Osteoblast (primary cell): ENCODE data around the gene P4HA1. TPM values are rescaled to one million over a fixed set of nuclear protein-coding genes. Genes with fewer than 3 reads are reported as not detected.

Experiments
- DNase-seq: peaks from one replicate; pipeline ENCODE4 v3.0.0; 2011; ENCODE audit warnings: low spot score, mixed read lengths; ENCODE audit not compliant: insufficient read length; ENCODE audit errors: missing footprints
- H2AFZ ChIP-seq: 2 replicates; pipeline ENCODE4 v1.6.0; 2011; ENCODE audit warnings: mild to moderate bottlenecking, low read length
- H3K27ac ChIP-seq: 2 replicates; pipeline ENCODE4 v1.5.1; 2011; ENCODE audit warnings: mild to moderate bottlenecking, low read depth, low read length, moderate library complexity
- H3K27me3 ChIP-seq: 2 replicates; pipeline ENCODE4 v1.6.0; 2012; ENCODE audit warnings: mild to moderate bottlenecking, control low read depth, inconsistent platforms, low read length, moderate library complexity; ENCODE audit not compliant: insufficient read depth
- H3K36me3 ChIP-seq: 2 replicates; pipeline ENCODE4 v1.5.1; 2011; ENCODE audit warnings: mild to moderate bottlenecking, low read length, control low read depth, moderate library complexity; ENCODE audit not compliant: insufficient read depth
- H3K4me1 ChIP-seq: 2 replicates; pipeline ENCODE4 v1.5.1; 2011; ENCODE audit warnings: mild to moderate bottlenecking, low read length, control low read depth, moderate library complexity; ENCODE audit not compliant: insufficient read depth
- H3K4me2 ChIP-seq: 2 replicates; pipeline ENCODE4 v1.6.0; 2011; ENCODE audit warnings: mild to moderate bottlenecking, low read length; ENCODE audit not compliant: insufficient read depth
- H3K4me3 ChIP-seq: fragments of 200-600 bp; sonication (generic); 3 replicates; pipeline ENCODE4 v1.5.1; 2012; ENCODE audit warnings: mild to moderate bottlenecking, low read length, inconsistent platforms; ENCODE audit not compliant: insufficient read depth
- H3K79me2 ChIP-seq: 2 replicates; pipeline ENCODE4 v1.6.0; 2012; ENCODE audit warnings: mild to moderate bottlenecking, low read length, control low read depth, inconsistent platforms; ENCODE audit not compliant: insufficient read depth
- H3K9me3 ChIP-seq: 2 replicates; pipeline ENCODE4 v1.5.1; 2011; ENCODE audit warnings: low read depth, low read length, control low read depth
- H4K20me1 ChIP-seq: 2 replicates; pipeline ENCODE4 v1.6.0; 2012; ENCODE audit warnings: mild to moderate bottlenecking, low read length, control low read depth; ENCODE audit not compliant: insufficient read depth
- total RNA-seq: library from RNA; depleted of rRNA; stranded (reverse); fragments of >200 nt; gene quantifications from 2 replicates; pipeline ENCODE4 v1.2.3, GENCODE V29; 2012
- TF ChIP-seq, protein P1 (sequence below): IDR thresholded peaks from 2 replicates; pipeline ENCODE4 v1.5.1; 2011; ENCODE audit warnings: mild to moderate bottlenecking, low read depth, low read length, moderate library complexity; ENCODE audit errors: extremely low read depth

The P4HA1 gene
- total RNA-seq, 1 donor, result 220 TPM

DNA sequence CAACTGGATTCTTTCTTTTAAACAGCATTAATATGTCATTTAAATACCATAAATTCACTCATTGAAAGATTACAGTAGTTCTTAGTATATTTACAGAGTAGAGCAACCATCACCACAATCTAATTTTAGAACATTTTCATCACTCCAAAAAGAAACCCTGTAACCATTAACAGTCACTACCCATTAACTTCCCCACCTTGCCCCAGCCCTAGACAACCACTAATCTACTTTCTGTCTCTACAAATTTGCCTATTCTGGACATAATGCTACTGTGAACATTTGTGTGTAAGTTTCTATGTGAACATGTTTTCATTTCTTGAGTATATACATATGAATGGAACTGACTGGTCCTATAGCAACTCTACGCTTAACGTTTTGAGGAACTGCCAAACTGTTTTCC, 42.4 kb downstream of the P4HA1 start:
- H3K27ac ChIP-seq, result no peak overlapping the region
- no peaks in the 10 kb centered on the region for H3K27me3 ChIP-seq
- no peak overlapping the region for H3K4me2 ChIP-seq
- H3K36me3 ChIP-seq, result peaks cover 38% of the 10 kb centered on the region
- H2AFZ ChIP-seq, result no peak overlapping the region
- no peak for DNase-seq
- no peaks in the 10 kb centered on the region for H3K4me1 ChIP-seq
- H3K4me3 ChIP-seq, result no peak overlapping the region
- H4K20me1 ChIP-seq, result no peaks in the 10 kb centered on the region
- no peaks in the 10 kb centered on the region for H3K79me2 ChIP-seq
- H3K9me3 ChIP-seq, result no peaks in the 10 kb centered on the region
- TF ChIP-seq, protein P1, sequence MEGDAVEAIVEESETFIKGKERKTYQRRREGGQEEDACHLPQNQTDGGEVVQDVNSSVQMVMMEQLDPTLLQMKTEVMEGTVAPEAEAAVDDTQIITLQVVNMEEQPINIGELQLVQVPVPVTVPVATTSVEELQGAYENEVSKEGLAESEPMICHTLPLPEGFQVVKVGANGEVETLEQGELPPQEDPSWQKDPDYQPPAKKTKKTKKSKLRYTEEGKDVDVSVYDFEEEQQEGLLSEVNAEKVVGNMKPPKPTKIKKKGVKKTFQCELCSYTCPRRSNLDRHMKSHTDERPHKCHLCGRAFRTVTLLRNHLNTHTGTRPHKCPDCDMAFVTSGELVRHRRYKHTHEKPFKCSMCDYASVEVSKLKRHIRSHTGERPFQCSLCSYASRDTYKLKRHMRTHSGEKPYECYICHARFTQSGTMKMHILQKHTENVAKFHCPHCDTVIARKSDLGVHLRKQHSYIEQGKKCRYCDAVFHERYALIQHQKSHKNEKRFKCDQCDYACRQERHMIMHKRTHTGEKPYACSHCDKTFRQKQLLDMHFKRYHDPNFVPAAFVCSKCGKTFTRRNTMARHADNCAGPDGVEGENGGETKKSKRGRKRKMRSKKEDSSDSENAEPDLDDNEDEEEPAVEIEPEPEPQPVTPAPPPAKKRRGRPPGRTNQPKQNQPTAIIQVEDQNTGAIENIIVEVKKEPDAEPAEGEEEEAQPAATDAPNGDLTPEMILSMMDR, result no peak

DNA sequence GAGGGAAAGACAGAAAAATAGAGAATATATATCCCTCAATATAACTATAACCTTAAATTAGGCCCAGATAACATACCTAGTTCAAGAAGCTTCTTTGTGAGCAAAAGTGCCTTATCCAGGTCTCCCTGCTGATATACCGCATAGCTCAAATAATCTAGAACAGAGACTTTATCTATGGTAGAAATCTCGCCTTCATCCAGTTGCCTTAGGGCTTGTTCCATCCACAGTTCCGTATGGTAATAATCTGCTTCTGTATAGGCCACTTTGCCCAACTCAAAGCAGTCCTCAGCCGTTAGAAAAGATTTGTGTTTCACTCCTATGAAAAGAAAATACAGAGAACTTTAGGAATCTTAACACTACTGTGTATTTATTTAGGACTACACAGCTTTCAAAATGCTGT, 43.4 kb downstream of the P4HA1 start:
- H3K27ac ChIP-seq, result no peak overlapping the region
- no peaks in the 10 kb centered on the region for H3K9me3 ChIP-seq
- no peak overlapping the region for H3K4me2 ChIP-seq
- H3K4me3 ChIP-seq, result no peak overlapping the region
- TF ChIP-seq, protein P1, result no peak
- peaks cover 30% of the 10 kb centered on the region for H3K36me3 ChIP-seq
- no peaks in the 10 kb centered on the region for H4K20me1 ChIP-seq
- no peaks in the 10 kb centered on the region for H3K79me2 ChIP-seq
- no peaks in the 10 kb centered on the region for H3K27me3 ChIP-seq
- no peaks in the 10 kb centered on the region for H3K4me1 ChIP-seq
- DNase-seq, result no peak
- no peak overlapping the region for H2AFZ ChIP-seq

DNA sequence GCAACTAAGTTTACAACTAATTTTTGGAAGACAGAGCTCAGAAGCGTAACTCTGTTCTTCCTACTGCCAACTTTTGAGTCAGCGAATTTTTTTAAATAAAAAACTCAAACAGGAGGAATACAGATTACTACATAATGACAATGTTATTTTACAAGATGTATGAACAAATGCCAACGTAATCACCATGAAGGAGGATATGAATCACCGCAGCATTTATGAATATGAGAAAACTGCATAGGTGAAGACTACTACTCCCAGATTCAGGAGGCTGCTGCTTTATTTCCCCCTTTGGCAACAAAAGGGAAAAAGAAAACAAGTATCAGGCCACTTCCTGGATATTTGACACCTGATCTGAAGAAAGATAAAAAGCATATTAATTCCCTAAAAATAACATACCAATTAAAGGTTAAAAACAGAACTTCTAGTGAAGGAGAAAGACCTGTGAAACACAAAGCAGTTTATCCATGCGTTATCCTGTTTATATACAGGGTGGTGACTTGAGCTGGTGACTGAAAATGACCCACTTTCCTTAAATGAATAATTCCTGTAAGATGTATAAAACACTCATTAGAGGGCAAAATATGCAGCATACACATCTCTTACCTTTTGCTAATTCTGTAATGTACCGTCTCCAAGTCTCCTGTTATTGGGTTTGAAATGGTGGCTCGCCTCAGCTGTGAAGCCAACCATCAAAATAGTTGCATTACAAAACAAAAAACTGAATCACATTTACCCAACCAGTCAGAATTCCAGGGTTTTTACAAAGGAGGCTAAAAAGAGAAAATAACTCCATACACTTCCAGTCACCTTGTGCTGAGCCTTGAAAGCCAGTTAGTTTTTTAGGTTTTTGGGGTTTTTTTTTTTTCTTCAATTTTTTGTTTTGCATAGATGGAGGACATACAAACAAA, 52.0 kb downstream of the P4HA1 start:
- Histone ChIP-seq H3K4me2 (peak overlapping the region; percentile 52), H3K27ac (peak overlapping the region; percentile 84), H3K79me2 (no peaks in the 10 kb centered on the region), H3K27me3 (no peaks in the 10 kb centered on the region), H4K20me1 (peaks cover 3% of the 10 kb centered on the region), H2AFZ (no peak overlapping the region), H3K4me3 (no peak overlapping the region), H3K9me3 (no peaks in the 10 kb centered on the region), H3K36me3 (peaks cover 10% of the 10 kb centered on the region), H3K4me1 (peaks cover 22% of the 10 kb centered on the region)
- peak; percentile 42 for DNase-seq
- TF ChIP-seq, protein P1, result no peak

DNA sequence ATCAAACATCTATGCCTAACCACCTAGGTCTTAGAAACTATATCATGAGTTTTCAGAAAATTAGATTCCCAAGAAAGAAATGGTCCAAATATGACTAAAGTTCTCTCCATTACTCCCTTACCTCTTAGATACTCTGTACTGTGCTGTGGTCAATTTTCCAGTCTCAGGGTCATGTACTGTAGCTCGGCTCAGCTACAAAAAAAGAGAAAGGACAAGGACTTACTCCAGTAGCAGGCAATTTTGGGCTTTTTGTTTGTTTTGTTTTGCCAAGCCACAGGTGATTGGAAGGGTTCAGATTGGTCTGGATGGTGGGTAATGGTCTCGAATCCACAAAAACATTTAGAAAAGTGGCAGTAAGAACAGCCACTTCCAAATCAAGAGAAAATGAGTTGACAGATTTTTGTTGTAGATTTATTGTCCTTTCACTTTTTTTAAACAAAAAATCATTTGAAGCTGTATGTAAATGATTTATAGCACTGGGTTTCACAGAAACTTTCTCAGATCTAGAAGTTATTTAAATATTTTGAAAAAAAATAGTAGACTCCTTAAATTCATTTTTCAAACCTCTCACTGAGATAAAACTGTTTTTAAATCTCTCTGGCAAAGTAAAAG, 52.8 kb downstream of the P4HA1 start:
- DNase-seq, result no peak
- H3K4me2 ChIP-seq, result peak overlapping the region; percentile 21
- peaks cover 26% of the 10 kb centered on the region for H3K4me1 ChIP-seq
- TF ChIP-seq, protein P1, result no peak
- no peaks in the 10 kb centered on the region for H3K79me2 ChIP-seq
- no peak overlapping the region for H2AFZ ChIP-seq
- H3K4me3 ChIP-seq, result no peak overlapping the region
- H3K27me3 ChIP-seq, result no peaks in the 10 kb centered on the region
- H3K36me3 ChIP-seq, result peaks cover 13% of the 10 kb centered on the region
- peak overlapping the region; percentile 84 for H3K27ac ChIP-seq
- H4K20me1 ChIP-seq, result peaks cover 3% of the 10 kb centered on the region
- H3K9me3 ChIP-seq, result no peaks in the 10 kb centered on the region
